GM18526 (cell line): ENCODE data around the gene TTC13.

ENCODE experiments used
- POLR2A ChIP-seq: IDR thresholded peaks from 3 replicates; pipeline ENCODE4 v1.6.1; 2011; ENCODE audit not compliant: insufficient read length; ENCODE audit errors: extremely low read depth

TTC13 gene

DNA sequence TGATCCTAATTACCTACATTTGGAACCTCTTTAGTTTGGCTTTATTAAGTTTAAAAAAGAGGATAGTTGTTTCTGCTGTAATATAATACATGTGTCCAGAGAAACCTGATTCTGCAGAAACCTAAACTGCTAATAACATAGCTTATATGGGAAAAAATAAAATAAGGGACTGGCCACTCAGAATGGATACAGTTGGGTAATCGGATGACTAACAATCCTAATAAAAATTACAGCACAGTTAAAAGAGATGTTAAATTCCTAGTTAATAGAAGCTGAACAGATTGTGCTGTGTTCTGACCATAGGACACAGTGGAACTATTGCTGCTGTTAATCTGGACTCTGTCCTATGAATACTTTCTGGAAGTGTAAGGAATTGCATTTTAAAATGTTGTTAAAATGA lies 16.2 kb upstream of the TTC13 start:
- no peak for TF ChIP-seq POLR2A

DNA sequence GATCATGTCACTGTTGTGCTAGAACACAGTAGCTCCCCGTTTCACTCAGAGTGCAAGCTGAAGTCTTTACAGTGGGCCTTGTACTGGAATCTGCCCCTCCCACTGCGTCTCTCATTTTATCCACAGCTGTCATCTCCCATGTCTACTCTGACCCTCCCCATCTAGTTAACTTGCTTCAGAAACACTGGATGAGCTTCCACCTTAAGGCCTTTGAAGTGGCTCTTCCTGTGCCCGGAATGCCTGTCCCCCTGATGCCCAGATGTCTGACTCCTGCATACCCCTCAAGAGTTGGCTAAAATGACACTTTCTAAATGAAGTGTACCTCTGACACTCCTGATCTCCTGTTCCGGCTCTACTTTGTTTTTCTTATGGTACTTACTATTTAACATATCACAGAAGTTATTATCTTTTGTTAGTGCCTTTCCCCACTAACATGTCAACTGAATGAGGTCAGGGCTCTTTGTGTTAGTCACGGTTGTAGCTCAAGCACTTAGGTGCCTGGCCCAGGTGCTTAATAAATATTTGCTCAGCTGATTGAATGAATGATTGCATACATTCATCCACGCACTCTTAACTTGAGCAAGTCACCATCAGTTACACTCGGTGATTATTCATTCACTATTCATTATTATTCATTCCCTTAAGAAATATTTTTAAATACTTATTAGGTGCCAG lies 13.6 kb upstream of the TTC13 start:
- TF ChIP-seq POLR2A: no peak

DNA sequence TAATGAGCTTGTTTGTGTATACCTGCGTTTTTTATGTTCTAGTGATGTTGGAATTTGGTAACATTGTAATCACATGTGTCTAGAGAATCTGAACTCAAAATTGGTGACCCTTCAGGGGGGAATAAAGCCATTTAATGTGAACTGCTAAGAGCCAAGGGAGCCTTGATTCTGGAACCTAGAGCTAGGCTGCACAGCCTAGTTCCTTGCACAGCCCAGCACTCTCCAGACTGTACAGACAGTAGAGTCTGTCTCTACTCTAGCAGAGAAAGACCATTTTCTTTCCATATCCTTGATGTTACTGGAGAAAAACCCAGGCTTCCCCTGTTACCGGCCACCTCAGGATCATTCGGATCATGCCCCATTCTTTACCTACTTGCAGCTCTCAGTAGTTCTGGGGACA lies 8.8 kb upstream of the TTC13 start:
- TF ChIP-seq POLR2A: no peak

DNA sequence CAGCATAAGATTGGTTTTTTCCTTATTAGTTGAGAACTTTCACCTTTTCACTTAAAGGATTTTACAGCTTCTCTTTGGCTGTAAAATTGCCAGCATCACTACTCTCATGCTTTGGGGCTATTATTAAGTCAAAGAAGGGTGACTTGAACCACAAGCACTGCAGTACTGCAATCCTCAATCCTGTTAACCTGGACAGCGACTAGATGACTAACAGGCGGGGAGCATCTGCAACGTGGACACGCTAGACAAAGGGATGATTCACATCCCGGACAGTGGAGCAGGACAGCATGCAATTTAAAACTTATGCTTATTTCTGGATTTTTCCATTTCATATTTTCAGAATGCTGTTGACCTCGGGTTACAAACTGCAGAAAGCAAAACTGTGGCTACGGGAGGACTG lies 8.3 kb upstream of the TTC13 start:
- TF ChIP-seq POLR2A: no peak

DNA sequence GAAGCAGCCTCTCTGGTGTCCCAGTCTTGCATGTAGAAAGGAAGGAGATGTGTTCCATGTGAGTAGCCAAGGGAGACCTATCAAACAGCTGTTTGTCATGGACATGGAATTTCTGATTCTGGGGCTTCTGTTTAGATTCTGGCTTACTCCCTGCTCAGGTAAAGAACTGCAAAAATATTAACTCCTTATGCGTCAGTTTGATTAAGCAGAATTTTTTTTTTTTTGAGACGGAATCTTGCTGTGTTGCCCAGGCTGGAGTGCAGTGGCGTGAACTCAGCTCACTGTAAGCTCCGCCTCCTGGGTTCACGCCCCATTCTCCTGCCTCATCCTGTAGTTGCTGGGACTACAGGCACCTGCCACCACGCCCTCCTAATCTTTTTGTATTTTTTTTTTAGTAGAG lies 7.0 kb upstream of the TTC13 start:
- no peak for TF ChIP-seq POLR2A

DNA sequence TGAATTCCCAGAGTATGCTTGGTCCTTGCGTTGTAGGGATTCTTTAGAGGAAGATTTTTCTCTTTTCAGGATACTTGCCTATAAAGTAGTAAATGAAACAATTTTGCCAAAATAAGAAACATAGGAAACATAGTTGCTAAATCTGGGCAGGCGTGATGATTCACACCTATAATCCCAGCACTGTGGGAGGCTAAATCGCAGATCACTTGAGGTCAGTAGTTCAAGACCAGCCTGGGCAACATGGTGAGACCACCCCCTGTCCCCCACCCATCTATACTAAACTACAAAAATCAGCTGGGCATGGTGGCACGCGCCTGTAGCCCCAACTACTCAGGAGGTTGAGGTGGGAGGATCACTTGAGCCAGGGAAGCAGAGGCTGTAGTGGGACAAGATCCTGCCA lies 5.2 kb upstream of the TTC13 start:
- TF ChIP-seq POLR2A: no peak

DNA sequence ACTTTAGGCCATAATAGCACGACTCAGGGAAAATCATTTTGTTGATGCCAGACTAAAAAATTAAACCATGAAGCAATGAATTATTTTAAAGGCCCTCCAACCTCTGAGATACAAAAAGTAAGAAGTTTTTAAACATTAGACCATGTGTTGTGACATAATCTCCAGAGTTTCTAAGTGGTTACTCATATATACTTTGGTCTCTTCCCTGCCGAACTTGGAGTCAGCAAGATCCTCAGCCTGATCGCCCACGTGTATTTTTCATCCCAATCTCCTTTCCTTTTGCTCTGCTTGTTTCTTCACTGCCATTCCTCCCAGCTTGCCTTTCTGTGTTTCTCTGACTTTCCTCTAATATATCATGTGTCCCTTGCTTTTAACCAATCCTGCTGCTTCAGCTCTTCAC lies 4.0 kb upstream of the TTC13 start:
- TF ChIP-seq POLR2A: no peak

DNA sequence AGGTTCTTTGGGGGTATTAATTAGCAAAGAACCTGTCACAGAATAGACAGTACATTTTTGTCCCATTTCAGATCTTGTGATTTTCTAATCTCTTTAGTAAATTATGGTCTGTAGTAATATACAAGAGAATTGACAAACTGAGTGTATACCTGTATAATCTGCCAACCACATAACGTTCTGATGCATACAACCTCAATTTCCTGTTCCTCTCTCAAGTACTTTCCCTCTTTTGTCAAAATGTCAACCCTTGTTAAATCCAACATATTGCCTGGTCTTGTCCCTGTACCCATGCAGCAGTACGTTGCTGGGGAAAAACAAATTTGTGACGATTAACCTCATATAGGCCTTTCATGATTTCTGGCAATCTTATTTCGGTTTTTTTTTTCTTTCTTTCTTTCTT lies 1.3 kb upstream of the TTC13 start:
- TF ChIP-seq POLR2A: no peak

DNA sequence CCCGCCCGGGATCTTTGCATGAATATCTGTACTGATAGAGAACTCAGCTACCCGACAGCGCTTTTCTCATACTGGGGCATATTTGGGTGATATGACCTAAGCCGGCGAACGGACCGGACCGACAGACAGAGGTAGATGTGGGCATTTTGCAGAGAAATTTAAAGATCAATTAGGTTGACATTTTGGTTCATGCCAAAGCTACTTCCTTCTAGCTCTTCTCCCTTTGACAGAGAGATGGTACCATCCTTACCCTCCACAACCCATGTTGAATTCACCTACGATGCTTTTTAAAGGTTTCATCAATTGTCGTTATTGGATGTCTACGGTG lies 692 bp upstream of the TTC13 start:
- TF ChIP-seq POLR2A: no peak

DNA sequence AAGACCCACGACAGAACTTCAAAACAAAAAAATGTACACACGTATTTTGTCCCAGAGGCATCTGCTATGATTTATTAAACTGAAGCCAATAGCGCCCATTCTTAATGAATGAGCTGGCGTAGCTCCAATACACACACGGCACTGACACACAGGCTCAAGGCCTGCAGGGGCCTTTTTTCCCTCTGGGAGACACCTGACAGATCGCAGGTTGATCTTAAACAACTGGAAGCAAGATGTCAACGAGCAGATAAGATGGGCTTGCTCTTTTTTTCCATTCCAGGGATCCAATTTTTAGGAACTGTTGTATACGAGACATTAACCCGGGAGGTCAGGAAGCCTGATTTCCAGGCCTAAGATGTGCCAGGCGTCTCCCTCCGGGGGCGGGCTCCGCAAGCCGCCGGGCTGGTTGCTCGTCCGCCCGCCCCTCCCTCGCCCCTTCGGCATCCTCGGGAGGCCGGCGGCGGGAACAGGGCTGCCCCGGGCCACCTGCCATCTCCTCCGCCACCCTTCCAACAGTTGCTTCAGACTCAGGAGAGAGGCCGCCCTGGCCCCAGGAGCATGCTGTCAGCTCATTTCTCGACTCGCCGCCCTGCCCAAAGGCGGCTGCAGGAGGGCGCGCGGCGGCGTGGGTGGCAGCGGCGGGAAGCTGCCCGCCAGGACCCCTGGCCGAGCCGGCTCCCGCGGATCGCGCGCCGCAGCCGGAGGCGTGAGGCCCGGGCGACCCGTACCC lies 735 bp downstream of the TTC13 start:
- TF ChIP-seq POLR2A: no peak

DNA sequence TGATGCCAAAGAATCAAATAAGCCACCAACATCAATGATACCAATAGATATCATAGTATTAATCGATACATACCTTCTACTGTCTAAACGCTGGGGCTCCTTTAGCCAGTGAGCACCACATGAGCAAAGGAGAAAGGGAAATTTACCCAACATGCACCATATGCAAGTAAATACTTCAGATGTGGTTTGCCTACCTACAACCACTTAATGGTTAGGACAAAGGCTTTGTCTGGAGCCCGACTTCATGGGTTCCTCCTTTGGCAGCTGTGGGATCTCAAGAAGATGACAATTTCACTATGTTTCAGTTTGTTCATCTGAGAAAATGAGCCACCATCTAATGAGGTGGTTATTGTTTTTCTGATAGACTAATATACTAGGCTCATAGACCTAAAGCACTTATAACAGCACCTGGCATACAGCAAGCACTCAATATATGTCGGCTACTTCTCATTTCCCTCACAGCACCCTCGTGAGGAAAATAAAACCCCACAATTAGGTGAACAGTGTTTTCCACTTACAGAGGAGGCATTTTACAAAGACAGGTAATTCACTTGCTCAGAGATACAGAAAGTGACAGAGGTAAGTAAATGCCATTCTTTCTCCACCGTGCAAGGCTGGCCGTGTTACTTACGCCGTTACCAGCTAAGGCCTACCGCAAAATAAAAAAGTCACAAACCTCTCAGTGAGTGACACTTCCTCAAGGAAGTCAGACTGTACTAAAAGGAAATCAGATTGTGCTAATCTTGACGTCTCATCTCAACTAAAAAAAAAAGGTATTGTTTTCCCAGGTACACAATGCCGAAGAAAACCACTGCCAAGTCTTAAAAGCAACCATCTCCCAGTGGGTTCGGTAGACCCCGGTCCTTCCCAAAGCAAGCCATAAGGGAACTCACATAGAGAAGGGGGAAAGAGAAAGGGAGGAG lies 1.6 kb downstream of the TTC13 start:
- no peak for TF ChIP-seq POLR2A

DNA sequence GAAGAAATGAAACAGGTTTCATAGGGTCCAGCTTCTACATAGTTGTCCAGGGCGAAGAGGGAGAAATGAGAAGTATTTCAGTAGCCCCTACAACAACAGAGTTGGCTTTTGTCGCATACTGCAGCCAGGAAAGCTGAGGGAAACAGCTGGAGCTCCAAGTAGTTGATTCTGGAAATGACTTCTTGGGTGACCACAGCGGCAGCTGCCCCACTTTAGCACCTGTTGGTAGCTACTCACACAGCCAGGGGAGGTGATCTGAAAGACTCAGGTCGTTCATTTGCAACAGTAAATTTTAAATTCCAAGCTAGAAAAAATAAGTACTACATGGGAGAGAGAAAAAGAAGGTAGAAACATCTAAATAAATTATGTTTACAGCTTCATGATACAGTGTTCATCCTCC lies 2.3 kb downstream of the TTC13 start:
- no peak for TF ChIP-seq POLR2A

DNA sequence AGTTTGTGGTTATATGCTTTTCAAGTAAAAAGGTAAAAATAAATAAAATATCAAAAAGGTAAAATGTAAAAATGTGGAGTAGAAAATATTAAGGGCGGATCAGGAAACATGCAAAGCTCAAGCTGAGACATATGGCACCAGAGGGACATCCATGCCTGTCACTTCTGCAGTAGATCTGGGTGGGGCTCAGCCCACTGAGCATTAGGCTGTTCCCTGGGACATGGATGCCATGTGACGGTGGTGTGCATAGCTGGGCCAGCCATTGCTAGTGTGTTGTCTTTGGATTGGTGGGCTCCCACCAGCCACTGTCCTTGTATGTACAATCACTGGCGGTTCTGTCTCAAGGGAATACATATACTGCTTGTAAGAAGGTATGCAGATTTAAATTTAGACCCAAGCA lies 3.0 kb downstream of the TTC13 start:
- no peak for TF ChIP-seq POLR2A

DNA sequence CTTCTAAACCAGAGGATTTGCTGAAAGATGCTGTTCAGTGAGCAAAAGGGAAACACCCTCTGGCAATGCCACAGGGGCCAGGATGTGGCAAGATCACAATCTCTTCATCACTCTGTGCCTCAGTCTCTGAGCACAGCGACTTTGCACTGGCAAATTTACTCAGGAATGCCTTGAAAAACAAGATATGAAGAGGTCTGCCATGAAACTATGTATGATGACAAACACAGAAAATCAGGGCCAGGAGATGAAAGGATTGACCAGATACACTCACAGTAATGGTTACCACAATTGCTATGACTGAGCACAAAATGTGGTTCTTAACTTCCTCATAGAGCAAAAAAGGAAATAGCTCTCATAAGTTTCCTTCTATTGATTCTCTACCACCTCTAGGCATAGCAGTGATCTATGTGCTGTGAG lies 5.8 kb downstream of the TTC13 start:
- no peak for TF ChIP-seq POLR2A

DNA sequence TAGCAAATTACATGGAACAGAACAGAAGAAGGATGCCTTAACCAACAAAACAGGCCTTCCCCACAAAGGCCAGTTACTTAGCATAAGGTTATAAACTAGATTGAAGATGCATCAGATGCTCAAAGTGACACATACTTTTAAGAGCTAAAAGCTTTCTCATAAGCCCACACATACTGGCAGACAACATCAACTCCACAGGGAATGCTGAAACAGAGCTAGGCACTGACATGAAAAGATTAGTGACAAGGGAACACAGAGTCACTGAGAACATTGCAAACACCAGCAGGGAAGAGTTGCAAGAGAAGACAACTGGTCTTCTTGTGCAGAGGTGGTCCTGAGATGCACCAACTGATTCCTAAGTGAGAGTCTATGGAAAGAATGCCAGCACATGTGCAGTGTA lies 6.9 kb downstream of the TTC13 start:
- TF ChIP-seq POLR2A: no peak

DNA sequence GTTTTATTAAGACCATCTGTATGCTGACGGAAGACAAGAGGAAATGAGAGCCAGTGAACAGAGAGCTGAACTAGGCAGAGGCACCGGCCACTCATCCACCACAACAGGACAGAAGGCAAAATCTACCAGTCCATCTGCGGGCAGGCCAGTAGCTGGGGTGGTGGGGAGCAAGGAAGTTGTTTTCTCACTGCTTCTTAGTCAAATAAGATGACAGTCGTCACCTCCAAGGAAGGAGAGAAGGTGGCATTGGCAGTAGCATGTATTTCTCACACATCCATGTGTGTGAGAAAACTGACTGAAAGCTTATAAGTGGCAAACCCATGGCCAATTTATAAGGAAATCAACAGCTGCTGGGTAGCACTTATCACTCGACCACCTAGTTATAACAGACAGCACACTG lies 8.2 kb downstream of the TTC13 start:
- no peak for TF ChIP-seq POLR2A

DNA sequence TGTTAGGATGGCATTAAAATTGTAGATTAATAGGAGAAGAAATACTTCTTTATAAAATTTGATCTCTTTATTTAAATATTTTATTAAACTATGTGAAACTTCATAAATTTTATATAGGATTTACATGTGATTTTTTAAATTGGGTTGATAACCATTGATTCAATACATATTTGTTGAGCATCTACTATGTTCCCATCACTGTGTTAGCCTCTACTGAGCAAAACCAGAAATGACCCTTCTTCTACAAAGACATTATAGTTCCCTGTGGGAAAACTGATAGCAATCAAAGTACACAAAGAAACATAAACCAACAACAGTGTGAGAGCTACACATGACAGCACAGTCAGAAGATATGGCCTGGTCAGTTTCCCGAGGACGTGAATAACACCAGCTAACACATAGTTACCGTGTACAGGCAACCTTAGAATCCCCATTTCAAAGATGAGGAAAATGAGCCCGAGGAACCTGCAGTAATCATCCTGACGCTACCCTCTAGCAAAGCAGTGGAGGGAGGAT lies 12.2 kb downstream of the TTC13 start:
- no peak for TF ChIP-seq POLR2A

DNA sequence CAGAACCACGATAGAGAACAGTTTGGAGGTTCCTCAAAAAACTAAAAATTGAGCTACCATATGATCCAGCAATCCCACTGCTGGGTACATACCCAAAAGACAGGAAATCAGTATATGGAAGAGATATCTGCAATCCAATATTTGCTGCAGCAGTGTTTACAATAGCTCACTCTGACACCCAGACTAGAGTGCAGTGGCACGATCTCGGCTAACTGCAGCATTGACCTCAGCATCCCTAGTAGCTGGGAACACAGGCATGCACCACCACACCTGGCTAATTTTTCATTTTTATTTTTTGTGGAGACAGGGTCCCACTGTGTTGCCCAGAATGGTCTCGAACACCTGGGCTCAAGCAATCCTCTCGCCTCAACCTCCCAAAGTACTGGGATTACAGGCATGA lies 13.1 kb downstream of the TTC13 start:
- TF ChIP-seq POLR2A: no peak
